GM18520 (cell line): ENCODE data around the gene NKAIN2.
"Not testable (repeated sequence)": the region's sequence is repeated elsewhere in the genome, so short reads cannot be mapped to it uniquely, and the experiment has no call there.

Experiments
- ATAC-seq: cut with Tn5 transposase; IDR thresholded peaks from one replicate; pipeline ENCODE4 v1.9.1; 2021; ENCODE audit not compliant: unreplicated experiment

Gene NKAIN2

GRCh38 chr6:123956492-123957139, 153.0 kb downstream of the NKAIN2 start:
- ATAC-seq: no peak

GRCh38 chr6:123962508-123962907, 158.8 kb downstream of the NKAIN2 start:
- no peak for ATAC-seq

GRCh38 chr6:123965894-123966293, 162.2 kb downstream of the NKAIN2 start:
- no peak for ATAC-seq

GRCh38 chr6:123966618-123967017, 163.0 kb downstream of the NKAIN2 start:
- no peak for ATAC-seq

- ATAC-seq: no peak
Measured at GRCh38 chr6:123967905-123968304, 164.2 kb downstream of the NKAIN2 start.

GRCh38 chr6:123972600-123973294, 169.1 kb downstream of the NKAIN2 start:
- ATAC-seq: no peak

GRCh38 chr6:123980311-123980710, 176.6 kb downstream of the NKAIN2 start:
- ATAC-seq: no peak

GRCh38 chr6:123986938-123987337, 183.3 kb downstream of the NKAIN2 start:
- ATAC-seq: no peak

- ATAC-seq: not testable (repeated sequence)
Measured at GRCh38 chr6:123989918-123990317, 186.3 kb downstream of the NKAIN2 start.

GRCh38 chr6:123990376-123990775, 186.7 kb downstream of the NKAIN2 start:
- no peak for ATAC-seq

- ATAC-seq: no peak
Measured at GRCh38 chr6:123994168-123994567, 190.5 kb downstream of the NKAIN2 start.

- ATAC-seq: no peak
Measured at GRCh38 chr6:123994891-123995635, 191.4 kb downstream of the NKAIN2 start.

GRCh38 chr6:123997223-123997622, 193.6 kb downstream of the NKAIN2 start:
- no peak for ATAC-seq

GRCh38 chr6:124002377-124003081, 198.9 kb downstream of the NKAIN2 start:
- no peak for ATAC-seq

GRCh38 chr6:124007266-124007665, 203.6 kb downstream of the NKAIN2 start:
- ATAC-seq: no peak

GRCh38 chr6:124008000-124008987, 204.6 kb downstream of the NKAIN2 start:
- no peak for ATAC-seq

GRCh38 chr6:124008988-124009765, 205.5 kb downstream of the NKAIN2 start:
- ATAC-seq: no peak

- ATAC-seq: no peak
Measured at GRCh38 chr6:124010574-124010973, 206.9 kb downstream of the NKAIN2 start.

- ATAC-seq: no peak
Measured at GRCh38 chr6:124011180-124011579, 207.5 kb downstream of the NKAIN2 start.
